IMR-90 (cell line): Measurements from ENCODE around the gene SNTG2. TPM values are rescaled to one million over a fixed set of nuclear protein-coding genes. Genes with fewer than 3 reads are reported as not detected.

ENCODE experiments used
- ATAC-seq: fragments of 200-7000 bp; cut with Tn5 transposase; 2 replicates; pipeline ENCODE4 v1.9.1; 2020; ENCODE audit warnings: low read depth, mild to moderate bottlenecking, moderate library complexity
- BruUV-seq: library from RNA; stranded (reverse); fragments of 400-500 nt; replicated peaks from 2 replicates; lab custom pipeline; 2021; lab: Mats Ljungman, UMichigan
- CTCF ChIA-PET: fragments of 300-600 bp; formaldehyde crosslinking; extraction: SDS; loops from one replicate; lab custom pipeline; 2021; ENCODE audit warnings: antibody characterized with exemption; lab: Yijun Ruan, JAX
- POLR2A ChIA-PET: fragments of 300-600 bp; sonication (Branson Sonifier 250); formaldehyde crosslinking; loops from one replicate; lab custom pipeline; 2022; ENCODE audit warnings: antibody characterized with exemption; ENCODE audit not compliant: unreplicated experiment; lab: Charles Lee
- DNase-seq: peaks from one replicate; pipeline ENCODE4 v3.0.0; 2013
- H2AFZ ChIP-seq: replicated peaks from 2 replicates; pipeline ENCODE3; 2013; ENCODE audit warnings: low read length, mild to moderate bottlenecking; ENCODE audit not compliant: poor library complexity
- H2AK5ac ChIP-seq: 2 replicates; pipeline ENCODE4 v1.6.1; 2013; ENCODE audit warnings: low read depth, low read length, inconsistent platforms
- H2AK9ac ChIP-seq: replicated peaks from 2 replicates; pipeline ENCODE3; 2013; ENCODE audit warnings: mild to moderate bottlenecking, low read depth, low read length, moderate library complexity; ENCODE audit not compliant: poor library complexity
- H2BK120ac ChIP-seq: 2 replicates; pipeline ENCODE4 v1.6.1; 2013; ENCODE audit warnings: low read depth, low read length, inconsistent platforms
- H2BK15ac ChIP-seq: 3 replicates; pipeline ENCODE4 v1.6.1; 2013; ENCODE audit warnings: low read depth, low read length, inconsistent platforms
- H2BK20ac ChIP-seq: 2 replicates; pipeline ENCODE4 v1.6.1; 2013; ENCODE audit warnings: low read depth, mild to moderate bottlenecking, inconsistent platforms, low read length, moderate library complexity
- H2BK5ac ChIP-seq: 2 replicates; pipeline ENCODE4 v1.6.1; 2013; ENCODE audit warnings: mild to moderate bottlenecking, low read depth, low read length, inconsistent platforms; ENCODE audit not compliant: poor library complexity, severe bottlenecking
- H3K14ac ChIP-seq: replicated peaks from 2 replicates; pipeline ENCODE4 v1.6.1; 2013; ENCODE audit warnings: low read depth, low read length, inconsistent platforms
- H3K18ac ChIP-seq: 2 replicates; pipeline ENCODE4 v1.6.1; 2013; ENCODE audit warnings: low read depth, low read length, control low read depth
- H3K23ac ChIP-seq: 2 replicates; pipeline ENCODE4 v1.6.1; 2013; ENCODE audit warnings: low read depth, low read length, inconsistent platforms
- H3K27ac ChIP-seq: 2 replicates; pipeline ENCODE4 v1.5.1; 2013; ENCODE audit warnings: mild to moderate bottlenecking, control low read depth, low read length; ENCODE audit not compliant: insufficient read depth
- H3K27me3 ChIP-seq: 2 replicates; pipeline ENCODE4 v1.6.1; 2013; ENCODE audit warnings: low read length; ENCODE audit not compliant: control insufficient read depth, insufficient read depth
- H3K36me3 ChIP-seq: 2 replicates; pipeline ENCODE4 v1.6.1; 2013; ENCODE audit warnings: low read length, mixed read lengths; ENCODE audit not compliant: control insufficient read depth, insufficient read depth
- H3K4ac ChIP-seq: 2 replicates; pipeline ENCODE4 v1.6.1; 2013; ENCODE audit warnings: low read depth, low read length, inconsistent platforms
- H3K4me1 ChIP-seq: 2 replicates; pipeline ENCODE4 v1.6.1; 2013; ENCODE audit warnings: low read length, mixed read lengths; ENCODE audit not compliant: control insufficient read depth, insufficient read depth
- H3K4me2 ChIP-seq: 2 replicates; pipeline ENCODE4 v1.6.1; 2013; ENCODE audit warnings: low read depth, mild to moderate bottlenecking, control low read depth, low read length, moderate library complexity
- H3K4me3 ChIP-seq: 2 replicates; pipeline ENCODE4 v1.5.1; 2013; ENCODE audit warnings: low read depth, mild to moderate bottlenecking, control low read depth, low read length, moderate library complexity; ENCODE audit not compliant: insufficient read depth
- H3K56ac ChIP-seq: 2 replicates; pipeline ENCODE4 v1.6.1; 2013; ENCODE audit warnings: low read length, inconsistent platforms; ENCODE audit not compliant: insufficient read depth; ENCODE audit errors: extremely low read depth
- H3K79me1 ChIP-seq, 2 experiments: 2 replicates each; pipeline ENCODE4 v1.6.1; 2013; ENCODE audit warnings: low read length in 2 of 2, inconsistent platforms in 1 of 2, low read depth in 1 of 2
- H3K9ac ChIP-seq: 2 replicates; pipeline ENCODE4 v1.6.1; 2013; ENCODE audit warnings: low read depth, low read length, control low read depth
- H3K9me1 ChIP-seq: 2 replicates; pipeline ENCODE4 v1.6.1; 2013; ENCODE audit warnings: low read length, inconsistent platforms; ENCODE audit not compliant: insufficient read depth
- H3K9me3 ChIP-seq: 2 replicates; pipeline ENCODE4 v1.6.1; 2013; ENCODE audit warnings: low read length; ENCODE audit not compliant: control insufficient read depth, insufficient read depth
- H4K20me1 ChIP-seq: 2 replicates; pipeline ENCODE4 v1.6.1; 2013; ENCODE audit warnings: low read length, inconsistent platforms; ENCODE audit not compliant: insufficient read depth
- H4K5ac ChIP-seq: 2 replicates; pipeline ENCODE4 v1.6.1; 2013; ENCODE audit warnings: mild to moderate bottlenecking, low read depth, low read length, control low read depth
- H4K8ac ChIP-seq, 2 experiments: 2 replicates each; pipeline ENCODE4 v1.6.1; 2013; ENCODE audit warnings: low read depth in 2 of 2, low read length in 2 of 2, control low read depth in 1 of 2, inconsistent platforms in 1 of 2
- H4K91ac ChIP-seq: 2 replicates; pipeline ENCODE4 v1.6.1; 2013; ENCODE audit warnings: low read depth, low read length, inconsistent platforms; ENCODE audit not compliant: insufficient read depth
- BHLHE40 ChIP-seq: fragments of 150-350 bp; IDR thresholded peaks from 2 replicates; pipeline ENCODE4 v1.6.1; 2016; ENCODE audit warnings: mild to moderate bottlenecking, low read depth, low read length
- CEBPB ChIP-seq: IDR thresholded peaks from 2 replicates; pipeline ENCODE4 v1.6.1; 2012; ENCODE audit warnings: low read depth, low read length, improper control_type of control experiment
- FOS ChIP-seq: fragments of 150-350 bp; IDR thresholded peaks from 2 replicates; pipeline ENCODE4 v1.6.1; 2016; ENCODE audit warnings: low read depth, low read length
- MAFK ChIP-seq: IDR thresholded peaks from 2 replicates; pipeline ENCODE4 v1.6.1; 2012; ENCODE audit warnings: low read depth, low read length, improper control_type of control experiment
- MAZ ChIP-seq: IDR thresholded peaks from 2 replicates; pipeline ENCODE4 v1.6.1; 2012; ENCODE audit warnings: low read depth, mild to moderate bottlenecking, low read length, improper control_type of control experiment, moderate library complexity, borderline replicate concordance
- MXI1 ChIP-seq: IDR thresholded peaks from 2 replicates; pipeline ENCODE4 v1.6.1; 2012; ENCODE audit warnings: low read depth, mild to moderate bottlenecking, low read length, moderate library complexity, borderline replicate concordance
- RFX5 ChIP-seq: IDR thresholded peaks from 2 replicates; pipeline ENCODE4 v1.8.0; 2012; ENCODE audit warnings: low read depth, mild to moderate bottlenecking, low read length, moderate library complexity
- whole genome bisulfite sequencing, 2 experiments: methylation state at CpG; one replicate each; pipeline versions ENCODE4 v1.1.5 to v1.1.7; 2013; ENCODE audit warnings: missing lambda C conversion rate in 2 of 2; ENCODE audit not compliant: insufficient read length in 1 of 2; ENCODE audit errors: extremely low coverage in 2 of 2; 5-methylcytosine and 5-hydroxymethylcytosine counted together
- dilution Hi-C: fragments of 300-500 bp; cut with HindIII; formaldehyde crosslinking; loops from one replicate; pipeline ENCODE4 v1.14.3; 2018; ENCODE audit warnings: low sequenced_read_pairs; ENCODE audit not compliant: unreplicated experiment
- in situ Hi-C: fragments of 300-500 bp; cut with MboI; formaldehyde crosslinking; loops from 3 replicates; pipeline ENCODE4 v1.14.3; 2019; ENCODE audit warnings: low sequenced_read_pairs, inconsistent platforms, mixed read lengths
- intact Hi-C: fragments of 100-400 bp; cut with micrococcal nuclease; formaldehyde crosslinking; loops from 2 replicates; pipeline ENCODE4 v1.10.0; 2022
- polyA plus RNA-seq, 3 experiments: library from polyadenylated mRNA; depleted of rRNA; stranded (reverse); fragments of >200 nt; gene quantifications; 2 replicates each; pipeline ENCODE4 v1.2.3, GENCODE V29; 2012; ENCODE audit warnings: low replicate concordance in 1 of 3
- total RNA-seq: library from RNA; depleted of rRNA; stranded (reverse); fragments of >200 nt; gene quantifications from 2 replicates; pipeline ENCODE4 v1.2.3, GENCODE V29; 2012
- TF ChIP-seq, protein P1 (sequence below): fragments of 150-350 bp; IDR thresholded peaks from 2 replicates; pipeline ENCODE4 v1.6.1; 2016; ENCODE audit warnings: low read depth, mild to moderate bottlenecking, low read length, moderate library complexity, borderline replicate concordance

The SNTG2 gene
- total and polyA plus RNA-seq, 2 of the 4 experiments (the other 2 are of a cell fraction), result under 0.01 to 0.17 TPM

DNA sequence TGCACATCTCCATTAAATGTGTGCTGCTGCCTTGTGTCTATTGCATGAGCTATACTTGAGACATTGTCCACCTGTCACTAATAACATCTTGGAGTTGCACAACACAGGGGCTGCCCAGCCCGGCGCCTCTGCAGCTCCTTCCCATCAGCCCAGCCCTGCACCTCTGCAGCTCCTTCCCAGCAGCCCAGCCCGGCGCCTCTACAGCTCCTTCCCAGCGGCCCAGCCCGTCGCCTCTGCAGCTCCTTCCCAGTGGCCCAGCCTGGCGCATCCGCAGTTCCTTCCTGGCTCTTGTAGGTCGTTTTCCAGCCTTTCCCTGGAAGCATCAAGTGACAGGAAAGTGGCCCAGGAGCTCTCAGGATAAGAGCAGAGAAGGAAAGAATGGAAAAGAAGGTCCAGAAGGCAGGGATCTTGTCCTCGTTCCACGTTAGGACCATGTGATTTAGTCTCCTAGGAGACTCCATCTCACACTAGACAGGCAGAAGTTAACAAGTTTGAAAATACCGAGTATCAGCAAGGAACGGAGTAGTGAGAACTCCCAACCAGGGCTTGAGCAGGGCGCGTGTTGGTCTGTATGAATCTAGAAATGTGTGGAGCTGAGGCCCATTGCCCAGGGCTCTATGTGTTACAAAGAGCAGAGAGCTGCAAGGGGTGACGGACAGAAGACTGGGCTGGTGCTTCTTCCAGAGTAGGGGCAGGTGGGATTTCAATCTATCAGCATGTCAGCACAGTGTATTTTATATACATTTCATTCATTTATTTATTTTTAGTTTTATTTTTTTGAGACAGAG, 346.9 kb downstream of the SNTG2 start:
- Histone ChIP-seq H4K91ac (no peak overlapping the region), H3K79me1 (no peaks in the 10 kb centered on the region), H3K23ac (no peak overlapping the region), H4K8ac (no peak overlapping the region), H2BK5ac (no peak overlapping the region), H3K56ac (no peak overlapping the region), H2AK9ac (no peak overlapping the region), H3K4me1 (no peaks in the 10 kb centered on the region), H3K27me3 (no peaks in the 10 kb centered on the region), H2BK120ac (no peak overlapping the region), H3K9me3 (peaks cover 39% of the 10 kb centered on the region), H2AK5ac (no peak overlapping the region), H3K4ac (no peak overlapping the region), H4K5ac (no peak overlapping the region), H3K9me1 (no peaks in the 10 kb centered on the region), H3K4me2 (no peak overlapping the region), H4K20me1 (no peaks in the 10 kb centered on the region), H2AFZ (no peak overlapping the region), H3K4me3 (no peak overlapping the region), H3K36me3 (no peaks in the 10 kb centered on the region), H3K27ac (no peak overlapping the region), H3K14ac (no peak overlapping the region), H3K18ac (no peak overlapping the region), H3K9ac (no peak overlapping the region), H2BK20ac (no peak overlapping the region), H2BK15ac (no peak overlapping the region)
- no peak for ATAC-seq
- no TSS peak for BruUV-seq
- CTCF ChIA-PET, result no interaction called here
- dilution Hi-C loops (no loop called here), intact Hi-C loops (no loop called here), in situ Hi-C loops (no loop called here)
- no peak for DNase-seq
- whole genome bisulfite sequencing, 2 experiments, result 62% methylated on average over 7 of the region's 17 CpGs; no CpG with 5 or more reads in 1 of the 2 experiments
- TF ChIP-seq MXI1 (no peak), BHLHE40 (no peak), MAFK (no peak), MAZ (no peak), RFX5 (no peak), FOS (no peak), CEBPB (no peak)
- TF ChIP-seq, protein P1, sequence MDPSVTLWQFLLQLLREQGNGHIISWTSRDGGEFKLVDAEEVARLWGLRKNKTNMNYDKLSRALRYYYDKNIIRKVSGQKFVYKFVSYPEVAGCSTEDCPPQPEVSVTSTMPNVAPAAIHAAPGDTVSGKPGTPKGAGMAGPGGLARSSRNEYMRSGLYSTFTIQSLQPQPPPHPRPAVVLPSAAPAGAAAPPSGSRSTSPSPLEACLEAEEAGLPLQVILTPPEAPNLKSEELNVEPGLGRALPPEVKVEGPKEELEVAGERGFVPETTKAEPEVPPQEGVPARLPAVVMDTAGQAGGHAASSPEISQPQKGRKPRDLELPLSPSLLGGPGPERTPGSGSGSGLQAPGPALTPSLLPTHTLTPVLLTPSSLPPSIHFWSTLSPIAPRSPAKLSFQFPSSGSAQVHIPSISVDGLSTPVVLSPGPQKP, result no peak
- POLR2A ChIA-PET, result no interaction called here
